ENCODE measurements around the gene MAP3K5.

DNA sequence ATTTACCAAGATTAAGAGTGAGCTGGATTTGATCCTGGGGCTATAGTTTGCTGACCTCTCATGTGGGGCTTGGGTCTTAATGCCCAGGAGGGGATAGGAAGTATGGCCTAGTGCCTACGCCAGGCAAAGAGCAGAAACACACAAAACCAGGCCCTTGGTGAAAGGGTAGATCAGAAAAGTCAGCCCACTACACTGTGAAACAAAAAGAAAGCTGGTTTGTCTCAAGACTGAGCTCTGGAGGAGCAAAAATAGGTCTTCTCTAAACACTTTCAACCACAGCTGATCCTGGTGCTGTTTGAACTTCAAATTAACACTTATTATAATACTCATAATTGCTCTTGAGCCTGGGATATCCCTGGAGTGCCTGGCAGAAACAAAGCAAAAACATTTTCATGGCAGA is 167.0 kb downstream of the MAP3K5 start:
- TF ChIP-seq CTCF (IDR thresholded peaks at IDR 0.05; ENCODE audit: low read length), result no peak
- TF ChIP-seq EZH2 (IDR thresholded peaks at IDR 0.05; ENCODE audit: borderline replicate concordance, low read length), result no peak

Measured in OCI-LY1 (cell line).